ENCODE results near the gene BCAS3. TPM values are rescaled to one million over a fixed set of nuclear protein-coding genes. Genes with fewer than 3 reads are reported as not detected.

Gene BCAS3
- total and polyA plus RNA-seq, 2 donors (not counting 1 experiment from before 2014, with no cell fraction given) = 13.9 to 73.4 TPM

DNA sequence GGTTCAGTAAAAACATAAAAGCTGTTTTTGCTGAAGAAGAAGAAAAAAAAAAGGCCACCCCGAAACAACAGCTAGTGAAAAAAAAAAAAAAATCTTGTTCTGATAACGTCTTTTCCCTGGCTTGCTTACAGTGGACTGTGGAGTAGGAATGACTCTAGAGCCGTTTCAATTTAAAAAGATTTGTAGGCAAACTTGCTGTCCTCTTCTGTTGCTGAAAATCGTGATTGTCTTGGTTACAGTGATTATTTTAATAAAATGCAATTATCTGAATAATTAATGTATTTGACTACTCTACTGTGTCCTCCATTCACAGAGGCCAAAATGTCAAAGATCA, 531.4 kb downstream of the BCAS3 start:
- Histone ChIP-seq H3K4me3 (ENCODE audit: control extremely low read depth in 1 of 5, extremely low read depth in 1 of 5, insufficient read depth in 1 of 5, low read depth in 2 of 5, low read length in 4 of 5) (no peak overlapping the region), H3K36me3 (replicated peaks in 1 of 2; ENCODE audit: control extremely low read depth in 1 of 2, control insufficient read depth in 1 of 2, extremely low read depth in 1 of 2, insufficient read depth in 2 of 2, low read length in 1 of 2) (no peaks in the 10 kb centered on the region), H3K27ac (ENCODE audit: low read length in 2 of 2) (no peak overlapping the region), H3K9me3 (ENCODE audit: control extremely low read depth in 1 of 3, control insufficient read depth in 2 of 3, insufficient read depth in 1 of 3, low read length in 2 of 3) (no peaks in the 10 kb centered on the region), H3K4me1 (ENCODE audit: control insufficient read depth in 2 of 2, insufficient read depth in 2 of 2, low read length in 2 of 2) (no peaks in the 10 kb centered on the region), H3K4me2 (replicated peaks; ENCODE audit: low read depth, low read length, poor library complexity, severe bottlenecking) (no peak overlapping the region), H3K27me3 (replicated peaks in 1 of 4; ENCODE audit: control extremely low read depth in 1 of 4, control insufficient read depth in 3 of 4, insufficient read depth in 4 of 4, low read length in 3 of 4) (no peaks in the 10 kb centered on the region), H3K79me2 (ENCODE audit: control insufficient read depth, insufficient read depth, low read length) (no peaks in the 10 kb centered on the region), H3K9ac (ENCODE audit: low read length) (no peak overlapping the region), H2AFZ (ENCODE audit: insufficient read depth, low read depth, low read length, poor library complexity, severe bottlenecking) (no peak overlapping the region), H4K20me1 (ENCODE audit: control insufficient read depth, insufficient read depth, low read length, poor library complexity, severe bottlenecking) (no peaks in the 10 kb centered on the region)
- WGBS (ENCODE audit: insufficient coverage) = 63% methylated on average over 2 of the region's 4 CpGs
- H3K27ac Mint-ChIP-seq = no peak overlapping the region
- H3K4me1 Mint-ChIP-seq = no peaks in the 10 kb centered on the region
- ATAC-seq (ENCODE audit: low read depth) (no peak), DNase-seq (no peak)
- H3K27me3 Mint-ChIP-seq = no peaks in the 10 kb centered on the region
- ChIA-PET CTCF (no interaction called here), POLR2A (interaction anchor here (0.7 kb wide), 1 partner anchor 109 kb away, joined by 4 read pairs; no protein-coding TSS in a partner anchor)
- H3K4me3 Mint-ChIP-seq = no peak overlapping the region
- H3K9me3 Mint-ChIP-seq (ENCODE audit: insufficient read depth) = no peaks in the 10 kb centered on the region
- intact Hi-C loops (cut with micrococcal nuclease) = no loop called here
- TF ChIP-seq, protein P1, sequence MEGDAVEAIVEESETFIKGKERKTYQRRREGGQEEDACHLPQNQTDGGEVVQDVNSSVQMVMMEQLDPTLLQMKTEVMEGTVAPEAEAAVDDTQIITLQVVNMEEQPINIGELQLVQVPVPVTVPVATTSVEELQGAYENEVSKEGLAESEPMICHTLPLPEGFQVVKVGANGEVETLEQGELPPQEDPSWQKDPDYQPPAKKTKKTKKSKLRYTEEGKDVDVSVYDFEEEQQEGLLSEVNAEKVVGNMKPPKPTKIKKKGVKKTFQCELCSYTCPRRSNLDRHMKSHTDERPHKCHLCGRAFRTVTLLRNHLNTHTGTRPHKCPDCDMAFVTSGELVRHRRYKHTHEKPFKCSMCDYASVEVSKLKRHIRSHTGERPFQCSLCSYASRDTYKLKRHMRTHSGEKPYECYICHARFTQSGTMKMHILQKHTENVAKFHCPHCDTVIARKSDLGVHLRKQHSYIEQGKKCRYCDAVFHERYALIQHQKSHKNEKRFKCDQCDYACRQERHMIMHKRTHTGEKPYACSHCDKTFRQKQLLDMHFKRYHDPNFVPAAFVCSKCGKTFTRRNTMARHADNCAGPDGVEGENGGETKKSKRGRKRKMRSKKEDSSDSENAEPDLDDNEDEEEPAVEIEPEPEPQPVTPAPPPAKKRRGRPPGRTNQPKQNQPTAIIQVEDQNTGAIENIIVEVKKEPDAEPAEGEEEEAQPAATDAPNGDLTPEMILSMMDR (IDR thresholded peaks at IDR 0.05) = no peak
- no peak for TF ChIP-seq EZH2 (IDR thresholded peaks at IDR 0.05; ENCODE audit: borderline replicate concordance, insufficient read depth, low read depth, low read length, poor library complexity, severe bottlenecking)

DNA sequence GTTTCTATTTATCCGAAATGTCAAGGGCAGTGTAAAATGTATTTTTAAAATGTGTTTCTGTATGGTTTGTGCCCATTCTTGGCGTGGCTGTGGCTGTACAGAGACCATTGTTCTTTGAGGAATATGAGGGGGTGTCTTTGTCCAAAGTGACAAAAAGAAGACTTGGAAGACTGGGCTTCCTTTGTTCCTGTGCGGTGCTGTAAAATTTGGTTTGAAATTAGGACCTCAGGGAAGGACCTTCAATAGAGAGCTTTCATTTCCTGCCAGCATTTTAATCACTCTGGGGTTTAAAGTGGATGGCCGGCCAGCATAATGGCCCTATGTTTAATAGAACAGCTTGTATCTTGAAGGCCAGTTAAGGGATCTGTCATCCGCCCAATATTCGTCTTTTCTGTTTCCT, 531.9 kb downstream of the BCAS3 start:
- no peak overlapping the region for H3K27ac Mint-ChIP-seq
- no peak for ATAC-seq (ENCODE audit: low read depth)
- no peak overlapping the region for H3K4me3 Mint-ChIP-seq
- Histone ChIP-seq H3K9ac (ENCODE audit: low read length) (no peak overlapping the region), H3K27me3 (replicated peaks in 1 of 4; ENCODE audit: control extremely low read depth in 1 of 4, control insufficient read depth in 3 of 4, insufficient read depth in 4 of 4, low read length in 3 of 4) (no peaks in the 10 kb centered on the region), H3K27ac (ENCODE audit: low read length in 2 of 2) (no peak overlapping the region), H4K20me1 (ENCODE audit: control insufficient read depth, insufficient read depth, low read length, poor library complexity, severe bottlenecking) (no peaks in the 10 kb centered on the region), H2AFZ (ENCODE audit: insufficient read depth, low read depth, low read length, poor library complexity, severe bottlenecking) (no peak overlapping the region), H3K4me1 (ENCODE audit: control insufficient read depth in 2 of 2, insufficient read depth in 2 of 2, low read length in 2 of 2) (no peaks in the 10 kb centered on the region), H3K9me3 (ENCODE audit: control extremely low read depth in 1 of 3, control insufficient read depth in 2 of 3, insufficient read depth in 1 of 3, low read length in 2 of 3) (no peaks in the 10 kb centered on the region), H3K36me3 (replicated peaks in 1 of 2; ENCODE audit: control extremely low read depth in 1 of 2, control insufficient read depth in 1 of 2, extremely low read depth in 1 of 2, insufficient read depth in 2 of 2, low read length in 1 of 2) (no peaks in the 10 kb centered on the region), H3K79me2 (ENCODE audit: control insufficient read depth, insufficient read depth, low read length) (no peaks in the 10 kb centered on the region), H3K4me2 (replicated peaks; ENCODE audit: low read depth, low read length, poor library complexity, severe bottlenecking) (no peak overlapping the region), H3K4me3 (ENCODE audit: control extremely low read depth in 1 of 5, extremely low read depth in 1 of 5, insufficient read depth in 1 of 5, low read depth in 2 of 5, low read length in 4 of 5) (no peak overlapping the region)
- H3K4me1 Mint-ChIP-seq = no peaks in the 10 kb centered on the region
- H3K27me3 Mint-ChIP-seq = no peaks in the 10 kb centered on the region
- intact Hi-C loops (cut with micrococcal nuclease) = no loop called here
- DNase-seq = no peak
- POLR2A ChIA-PET = no interaction called here
- 94% methylated on average over 3 of the region's 6 CpGs for WGBS (ENCODE audit: insufficient coverage)
- no peak for TF ChIP-seq EZH2 (IDR thresholded peaks at IDR 0.05; ENCODE audit: borderline replicate concordance, insufficient read depth, low read depth, low read length, poor library complexity, severe bottlenecking)
- TF ChIP-seq, protein P1 (IDR thresholded peaks at IDR 0.05) = no peak
- H3K9me3 Mint-ChIP-seq (ENCODE audit: insufficient read depth) = no peaks in the 10 kb centered on the region
- CTCF ChIA-PET = no interaction called here
